Skin of body (tissue), 2 donors: ENCODE data around the gene ITGA2. TPM values are rescaled to one million over a fixed set of nuclear protein-coding genes. Genes with fewer than 3 reads are reported as not detected.
"Not testable (repeated sequence)": the region's sequence is repeated elsewhere in the genome, so short reads cannot be mapped to it uniquely, and the experiment has no call there.

Experiments
- DNase-seq: peaks from one replicate; lab custom pipeline; 2025; lab: John Stamatoyannopoulos, UW
- total RNA-seq: library from RNA; depleted of rRNA; stranded (reverse); fragments of >200 nt; gene quantifications from one replicate; pipeline ENCODE4 v1.2.3, GENCODE V29; 2014

Gene ITGA2
- 36.5 TPM for total RNA-seq

DNA sequence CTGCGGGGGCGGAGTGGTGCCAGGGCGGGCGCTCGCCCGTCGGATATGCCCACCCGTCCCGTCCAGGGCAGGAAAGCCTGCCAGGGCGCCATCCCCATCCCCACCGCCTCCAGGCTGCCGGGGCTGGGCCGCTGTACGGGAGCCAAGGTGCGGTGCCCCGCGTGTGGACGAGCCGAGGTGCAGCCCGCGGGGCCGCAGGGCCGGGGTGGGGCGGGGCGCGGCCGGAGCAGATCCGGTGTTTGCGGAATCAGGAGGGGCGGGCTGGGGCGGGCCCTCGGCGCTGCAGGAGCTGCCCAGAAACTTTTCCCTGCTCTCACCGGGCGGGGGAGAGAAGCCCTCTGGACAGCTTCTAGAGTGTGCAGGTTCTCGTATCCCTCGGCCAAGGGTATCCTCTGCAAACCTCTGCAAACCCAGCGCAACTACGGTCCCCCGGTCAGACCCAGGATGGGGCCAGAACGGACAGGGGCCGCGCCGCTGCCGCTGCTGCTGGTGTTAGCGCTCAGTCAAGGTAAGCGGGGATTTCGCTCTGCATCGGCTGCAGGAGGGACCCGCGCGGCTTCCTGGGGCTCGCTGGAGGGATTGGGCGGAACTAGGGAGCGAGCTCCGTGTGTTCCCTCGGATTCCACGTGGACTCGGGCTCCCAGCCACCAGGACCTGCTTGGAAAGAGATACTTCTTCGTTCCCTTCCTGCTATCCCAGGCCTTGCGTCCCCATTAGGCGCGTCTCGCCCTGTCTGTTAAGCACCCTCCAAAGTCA lies at the start of gene ITGA2:
Gene ITGA2, plus strand, starts transcription at position 328 of the 756 bp plus-strand sequence. Its CDS starts 117 bp downstream, at position 445.
- DNase-seq: peak; percentile 12

- no peak for DNase-seq
Observed at GRCh38 chr5:52943285-52943684, 45.9 kb upstream of the ITGA2 start.

- DNase-seq: no peak
Observed at GRCh38 chr5:52943808-52944207, 45.3 kb upstream of the ITGA2 start.

DNA sequence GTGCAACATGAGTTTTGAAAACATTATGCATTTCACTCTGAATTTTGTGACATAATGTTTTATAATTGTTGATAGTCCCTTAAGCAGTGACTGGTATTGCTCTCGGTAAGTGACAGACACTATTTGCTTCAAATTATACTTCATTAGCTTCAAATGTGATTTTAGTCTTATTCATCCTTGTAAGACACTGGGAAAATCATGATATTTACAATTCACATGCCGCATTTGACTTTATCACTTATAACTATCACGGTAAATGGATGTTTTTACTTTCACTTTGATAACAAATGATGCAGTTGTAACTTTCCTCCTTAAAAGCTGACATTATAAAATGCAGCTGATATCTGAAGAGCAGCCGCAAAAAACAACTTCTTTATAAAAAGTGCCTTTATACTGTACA lies 44.1 kb upstream of the ITGA2 start:
- DNase-seq: no peak

- DNase-seq: no peak
Observed at GRCh38 chr5:52947208-52947607, 41.9 kb upstream of the ITGA2 start.

DNA sequence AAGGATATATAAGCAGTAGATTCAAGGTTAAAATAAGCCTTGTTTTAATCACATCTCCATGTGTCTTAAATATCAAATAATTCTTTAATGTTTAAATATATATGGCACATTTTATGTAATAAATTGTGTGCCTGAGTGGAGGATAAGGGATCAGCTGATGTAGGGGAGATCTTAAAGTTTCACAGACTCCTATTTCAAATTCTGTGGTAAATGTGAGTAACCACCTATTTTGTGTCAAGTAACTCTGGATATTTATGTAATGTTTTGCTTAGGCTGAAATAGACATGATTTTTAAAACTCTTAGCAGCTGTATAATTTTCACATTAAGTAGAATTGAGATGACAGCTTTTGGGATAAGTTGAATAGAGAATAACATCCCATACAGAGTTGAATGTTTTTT lies 41.3 kb upstream of the ITGA2 start:
- no peak for DNase-seq

- DNase-seq: peak; percentile 53
Observed at GRCh38 chr5:52948418-52949076, 40.6 kb upstream of the ITGA2 start.

DNA sequence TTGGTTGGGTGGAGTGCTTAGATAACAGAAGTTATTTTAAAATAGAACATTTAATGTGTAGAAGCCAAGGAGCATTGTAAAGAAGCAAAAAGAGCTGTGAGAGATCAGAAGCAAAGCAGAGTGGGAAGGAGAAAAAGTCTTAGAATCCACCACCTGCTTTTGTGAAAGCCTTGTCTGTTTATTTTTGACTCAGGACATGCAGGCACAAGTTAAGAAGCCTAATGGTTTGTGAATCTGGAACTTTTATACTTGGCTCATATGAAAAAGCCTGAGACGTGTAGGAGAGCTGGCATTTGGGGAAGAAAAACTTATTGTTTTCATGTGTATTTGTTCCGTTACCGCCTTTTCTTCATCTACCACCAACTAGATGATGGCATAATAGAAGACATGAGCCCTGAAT lies 38.5 kb upstream of the ITGA2 start:
- no peak for DNase-seq

DNA sequence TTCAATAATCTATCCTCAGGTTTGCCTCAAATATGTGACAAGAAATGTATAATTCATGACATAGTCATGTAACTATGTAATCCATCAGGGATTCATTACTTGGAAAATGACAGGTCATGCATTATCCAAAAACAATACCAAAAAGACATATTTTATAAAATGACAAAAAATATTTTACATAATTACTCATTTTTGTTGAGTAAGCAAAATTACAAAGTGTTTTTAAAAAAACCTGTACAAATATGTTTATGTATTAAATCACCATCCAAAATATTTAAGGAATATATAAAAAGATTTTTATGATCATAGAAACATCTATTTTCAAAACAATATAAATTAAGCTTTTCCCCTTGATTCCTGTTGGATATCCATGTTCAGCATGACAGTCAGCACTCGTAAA lies 36.7 kb upstream of the ITGA2 start:
- DNase-seq: no peak

GRCh38 chr5:52956014-52956413 lies 33.1 kb upstream of the ITGA2 start:
- no peak for DNase-seq

- DNase-seq: no peak
Observed at GRCh38 chr5:52956915-52957747, 32.0 kb upstream of the ITGA2 start.

DNA sequence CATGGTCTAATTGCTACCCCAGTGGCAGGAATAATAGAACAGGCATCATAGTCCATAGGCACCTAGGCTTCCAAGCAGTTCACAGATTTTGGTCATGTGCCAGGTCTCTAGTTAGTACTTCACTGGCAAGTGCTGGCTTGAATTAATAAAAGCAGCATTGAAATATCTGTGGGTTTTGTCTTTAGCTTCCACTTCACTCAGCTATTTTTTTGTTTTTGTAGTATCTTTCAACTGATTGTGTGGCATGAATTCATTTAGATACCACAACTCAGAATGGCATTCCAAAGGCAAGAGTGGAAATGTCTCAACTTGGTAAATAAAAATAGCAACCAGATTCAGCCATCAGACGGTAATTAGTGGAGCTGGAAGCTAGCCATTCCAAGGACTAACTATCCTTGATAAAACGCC lies 27.9 kb upstream of the ITGA2 start:
- DNase-seq: no peak

DNA sequence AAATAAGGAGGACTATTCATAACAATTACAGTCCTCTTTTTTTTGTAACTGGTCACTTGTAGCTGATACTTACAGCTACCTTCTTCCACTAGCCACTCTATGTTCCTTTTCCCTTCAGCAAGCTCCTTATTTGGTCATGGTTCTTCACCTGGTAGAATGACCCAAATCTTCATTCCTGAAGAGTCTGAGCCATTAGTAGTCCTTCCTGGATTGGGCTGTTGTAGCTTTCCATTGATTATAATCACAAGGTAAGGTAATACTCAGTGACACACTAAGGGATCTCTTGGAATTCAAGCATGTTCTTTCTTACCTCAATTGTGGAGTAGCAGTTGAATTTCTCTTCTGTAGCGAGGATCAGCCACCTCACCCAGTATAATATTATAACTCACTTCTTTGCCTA lies 25.5 kb upstream of the ITGA2 start:
- no peak for DNase-seq

- no peak for DNase-seq
Observed at GRCh38 chr5:52964138-52964537, 25.0 kb upstream of the ITGA2 start.

DNA sequence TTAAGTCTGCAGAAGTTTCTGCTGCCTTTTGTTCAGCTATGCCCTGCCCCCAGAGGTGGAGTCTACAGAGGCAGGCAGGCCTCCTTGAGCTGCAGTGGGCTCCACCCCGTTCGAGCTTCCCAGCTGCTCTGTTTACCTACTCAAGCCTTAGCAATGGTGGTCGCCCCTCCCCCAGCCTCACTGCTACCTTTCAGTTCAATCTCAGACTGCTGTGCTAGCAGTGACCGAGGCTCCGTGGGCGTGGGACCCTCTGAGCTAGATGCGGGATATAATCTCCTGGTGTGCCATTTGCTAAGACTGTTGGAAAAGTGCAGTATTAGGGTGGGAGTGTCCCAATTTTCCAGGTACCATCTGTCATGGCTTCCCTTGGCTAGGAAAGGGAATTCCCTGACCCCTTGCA lies 13.0 kb upstream of the ITGA2 start:
- DNase-seq: not testable (repeated sequence)

DNA sequence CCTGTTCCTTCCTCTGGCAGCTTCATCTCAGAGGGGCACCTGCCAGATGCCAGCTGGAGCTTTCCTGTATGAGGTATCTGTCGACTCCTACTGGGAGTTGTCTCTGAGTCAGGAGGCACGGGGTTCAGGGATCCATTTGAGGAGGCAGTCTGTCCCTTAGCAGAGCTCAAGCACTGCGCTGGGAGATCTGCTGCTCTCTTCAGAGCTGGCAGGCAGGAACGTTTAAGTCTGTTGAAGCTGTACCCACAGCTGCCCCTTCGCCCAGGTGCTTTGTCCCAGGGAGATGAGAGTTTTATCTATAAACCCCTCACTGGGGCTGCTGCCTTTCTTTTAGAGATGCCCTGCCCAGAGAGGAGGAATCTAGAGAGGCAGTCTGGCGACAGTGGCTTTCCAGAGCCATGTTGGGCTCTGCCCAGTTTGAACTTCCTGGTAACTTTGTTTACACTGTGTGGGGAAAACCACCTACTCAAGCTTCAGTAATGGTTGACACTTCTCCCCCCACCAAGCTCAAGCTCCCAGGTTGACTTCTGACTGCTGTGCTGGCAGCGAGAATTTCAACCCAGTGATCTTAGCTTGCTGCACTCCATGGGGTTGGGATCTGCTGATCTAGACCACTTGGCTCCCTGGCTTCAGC lies 11.8 kb upstream of the ITGA2 start:
- DNase-seq: no peak

DNA sequence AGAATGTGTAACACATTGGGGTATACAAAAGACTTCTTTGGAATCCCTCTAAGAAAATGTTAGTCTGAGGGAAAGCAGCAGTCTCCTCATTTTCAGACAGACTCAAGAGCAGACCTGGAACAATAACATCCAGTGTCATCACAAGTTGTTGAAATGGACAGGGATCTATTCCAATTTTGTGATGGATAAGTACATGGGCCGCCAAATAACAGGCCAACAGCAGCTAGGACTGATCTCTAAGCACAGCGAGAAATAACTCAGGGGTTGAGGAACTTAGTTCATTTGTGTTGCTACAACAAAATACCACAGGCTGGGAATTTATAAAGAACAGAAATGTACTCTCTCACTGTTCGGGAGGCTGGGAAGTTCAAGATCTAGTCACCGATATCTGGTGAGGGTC lies 7.6 kb upstream of the ITGA2 start:
- no peak for DNase-seq

DNA sequence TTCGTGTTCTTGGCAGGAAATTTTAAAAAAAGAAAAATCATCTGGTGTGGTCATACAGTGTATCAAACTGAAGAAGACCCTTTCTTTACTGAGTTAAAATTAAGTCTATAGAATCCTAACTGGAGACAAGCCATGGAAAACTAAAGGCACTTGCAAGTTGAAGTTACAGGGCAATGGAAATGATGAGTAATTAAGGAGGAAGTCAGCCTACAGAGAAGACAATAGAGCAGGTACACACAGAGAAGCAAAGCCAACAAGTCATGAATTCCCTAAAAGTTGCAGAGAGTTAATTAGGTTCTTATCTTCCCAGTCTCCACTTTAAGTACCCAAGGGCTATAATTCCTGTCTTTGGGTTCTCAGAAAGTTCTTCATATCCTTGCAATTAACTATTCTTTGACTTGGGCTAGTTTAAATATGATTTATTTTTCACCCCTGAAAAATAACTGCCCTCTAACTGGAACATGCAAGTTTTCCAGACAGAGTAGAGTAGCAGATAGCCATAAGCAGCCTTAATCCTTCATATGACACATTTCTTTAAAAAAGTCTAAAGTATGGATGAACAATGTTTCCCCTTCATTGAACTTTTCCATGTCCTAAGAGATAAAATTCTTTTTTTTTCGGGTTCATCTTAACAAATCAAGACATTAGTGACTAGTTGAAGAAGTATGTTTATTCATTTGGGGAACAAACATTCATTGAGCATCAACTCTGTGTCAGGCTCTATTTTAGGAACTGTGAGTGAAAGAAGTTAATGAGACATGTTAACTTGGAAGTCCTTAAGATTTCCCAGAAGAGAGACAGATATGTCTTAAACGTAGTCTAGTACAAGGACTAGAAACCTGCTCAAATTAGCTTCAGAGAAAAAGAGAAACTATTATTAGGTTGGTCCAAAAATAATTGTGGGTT lies 5.2 kb upstream of the ITGA2 start:
- DNase-seq: no peak

GRCh38 chr5:52985306-52985705 lies 3.8 kb upstream of the ITGA2 start:
- no peak for DNase-seq

GRCh38 chr5:52987711-52988331 lies 1.3 kb upstream of the ITGA2 start:
- no peak for DNase-seq
